Measurements from ENCODE around the gene GP1BB.

The GP1BB gene

DNA sequence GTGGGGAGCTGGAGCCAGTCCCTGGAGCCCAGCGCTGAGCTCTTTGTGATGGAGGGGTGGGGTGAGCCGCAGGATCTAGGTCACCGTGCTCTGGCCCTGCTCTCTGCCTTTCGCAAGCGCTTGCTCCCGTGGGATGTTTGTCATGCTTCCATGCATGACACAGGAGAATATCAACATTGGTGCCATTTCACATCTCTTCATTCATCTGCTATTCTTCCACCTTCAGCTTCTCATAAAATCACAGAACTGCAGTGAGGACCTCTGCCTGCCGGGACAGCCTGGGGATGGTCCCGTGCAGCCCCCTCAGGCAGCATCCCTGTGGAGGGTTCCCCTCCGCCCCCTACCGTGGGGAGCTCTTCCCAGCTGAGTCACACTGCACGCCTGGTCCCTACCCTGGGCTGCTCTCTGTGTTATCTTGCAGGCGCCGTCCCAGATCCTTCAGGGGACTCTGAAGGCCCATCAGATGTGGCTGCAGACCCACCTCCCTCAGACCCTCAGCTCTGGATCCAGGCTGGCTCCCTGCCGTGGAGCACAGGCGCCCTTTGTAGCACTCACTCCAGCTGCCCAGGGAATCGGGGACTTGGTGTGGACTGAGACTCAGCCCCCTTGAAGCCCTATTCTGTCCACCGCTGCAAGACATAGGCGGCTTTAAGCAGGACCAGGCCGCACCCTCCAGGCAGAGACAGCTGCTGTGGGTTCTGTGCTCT lies 14.1 kb upstream of the GP1BB start:
- Histone ChIP-seq H3K9ac (no peak overlapping the region), H2AFZ (no peak overlapping the region), H3K9me3 (ENCODE audit: control insufficient read depth, low read length) (no peaks in the 10 kb centered on the region), H3K79me2 (no peaks in the 10 kb centered on the region), H3K4me3 (ENCODE audit: low read depth, low read length) (no peak overlapping the region), H3K36me3 (ENCODE audit: control insufficient read depth, insufficient read depth, low read length) (no peaks in the 10 kb centered on the region), H3K4me2 (ENCODE audit: low read length) (no peak overlapping the region), H3K4me1 (no peaks in the 10 kb centered on the region), H3K27ac (no peak overlapping the region), H3K27me3 (ENCODE audit: control insufficient read depth, insufficient read depth, low read length) (no peaks in the 10 kb centered on the region)
- TF ChIP-seq, protein P1, sequence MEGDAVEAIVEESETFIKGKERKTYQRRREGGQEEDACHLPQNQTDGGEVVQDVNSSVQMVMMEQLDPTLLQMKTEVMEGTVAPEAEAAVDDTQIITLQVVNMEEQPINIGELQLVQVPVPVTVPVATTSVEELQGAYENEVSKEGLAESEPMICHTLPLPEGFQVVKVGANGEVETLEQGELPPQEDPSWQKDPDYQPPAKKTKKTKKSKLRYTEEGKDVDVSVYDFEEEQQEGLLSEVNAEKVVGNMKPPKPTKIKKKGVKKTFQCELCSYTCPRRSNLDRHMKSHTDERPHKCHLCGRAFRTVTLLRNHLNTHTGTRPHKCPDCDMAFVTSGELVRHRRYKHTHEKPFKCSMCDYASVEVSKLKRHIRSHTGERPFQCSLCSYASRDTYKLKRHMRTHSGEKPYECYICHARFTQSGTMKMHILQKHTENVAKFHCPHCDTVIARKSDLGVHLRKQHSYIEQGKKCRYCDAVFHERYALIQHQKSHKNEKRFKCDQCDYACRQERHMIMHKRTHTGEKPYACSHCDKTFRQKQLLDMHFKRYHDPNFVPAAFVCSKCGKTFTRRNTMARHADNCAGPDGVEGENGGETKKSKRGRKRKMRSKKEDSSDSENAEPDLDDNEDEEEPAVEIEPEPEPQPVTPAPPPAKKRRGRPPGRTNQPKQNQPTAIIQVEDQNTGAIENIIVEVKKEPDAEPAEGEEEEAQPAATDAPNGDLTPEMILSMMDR (IDR thresholded peaks at IDR 0.05), result no peak

DNA sequence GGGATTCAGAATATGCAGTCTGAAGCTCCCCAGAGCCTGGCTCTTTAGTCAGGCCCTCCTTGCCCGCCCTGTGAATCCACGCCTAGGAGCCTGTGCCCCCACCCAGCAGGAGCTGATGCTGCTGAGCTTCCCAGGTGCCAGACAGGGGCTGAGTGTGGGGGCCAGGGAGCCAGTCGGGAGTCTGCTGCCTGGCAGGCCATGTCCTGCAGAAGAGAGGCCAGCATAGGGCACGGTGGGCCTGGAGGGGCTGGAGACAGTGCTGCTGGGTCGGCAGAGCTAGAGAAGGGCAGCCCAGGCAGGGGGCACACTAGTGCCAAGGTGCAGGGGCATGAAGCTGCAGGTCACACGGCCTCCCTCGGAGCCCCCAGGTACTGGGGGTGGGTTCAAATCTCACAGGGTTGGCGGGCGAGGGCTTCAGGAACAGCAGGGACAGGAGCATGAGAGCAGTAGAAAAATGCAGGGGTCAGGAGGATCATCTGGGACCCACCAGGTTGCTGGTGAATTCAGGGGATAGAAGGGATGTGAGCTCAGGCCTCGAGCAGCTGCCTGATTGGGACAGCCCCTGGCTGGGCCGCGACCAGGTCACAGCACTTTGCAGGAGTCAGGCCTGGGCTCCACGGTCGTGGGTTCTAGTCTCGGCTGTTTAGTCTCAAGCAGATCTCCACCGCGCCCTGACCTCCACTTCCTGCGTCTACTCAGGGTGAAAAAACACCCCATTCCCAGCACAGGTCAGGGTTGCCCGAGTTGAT lies 13.1 kb upstream of the GP1BB start:
- no peak overlapping the region for H3K27ac ChIP-seq
- no peaks in the 10 kb centered on the region for H3K79me2 ChIP-seq
- H3K9me3 ChIP-seq (ENCODE audit: control insufficient read depth, low read length), result no peaks in the 10 kb centered on the region
- no peak overlapping the region for H3K4me2 ChIP-seq (ENCODE audit: low read length)
- H3K4me1 ChIP-seq, result no peaks in the 10 kb centered on the region
- no peak overlapping the region for H3K4me3 ChIP-seq (ENCODE audit: low read depth, low read length)
- no peaks in the 10 kb centered on the region for H3K27me3 ChIP-seq (ENCODE audit: control insufficient read depth, insufficient read depth, low read length)
- no peaks in the 10 kb centered on the region for H3K36me3 ChIP-seq (ENCODE audit: control insufficient read depth, insufficient read depth, low read length)
- H2AFZ ChIP-seq, result no peak overlapping the region
- H3K9ac ChIP-seq, result no peak overlapping the region
- TF ChIP-seq, protein P1 (IDR thresholded peaks at IDR 0.05), result no peak

DNA sequence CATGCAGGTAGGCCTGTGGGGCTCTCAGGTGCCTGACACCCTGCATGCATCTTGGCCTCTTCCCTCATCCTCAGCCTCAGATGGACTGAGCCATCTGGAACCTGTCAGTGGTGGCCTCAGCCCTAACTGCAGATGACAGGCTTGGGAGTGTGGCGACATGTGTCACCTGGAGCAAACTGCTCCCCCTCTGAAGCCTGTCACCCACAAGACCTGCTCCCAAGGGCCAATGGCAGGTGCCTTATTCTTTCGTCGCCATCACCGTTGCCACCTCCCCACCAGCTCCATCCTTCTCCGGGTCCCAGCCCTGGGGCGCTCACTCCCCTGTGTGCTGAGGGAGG lies 12.6 kb upstream of the GP1BB start:
- no peaks in the 10 kb centered on the region for H3K79me2 ChIP-seq
- H3K27me3 ChIP-seq (ENCODE audit: control insufficient read depth, insufficient read depth, low read length), result no peaks in the 10 kb centered on the region
- no peaks in the 10 kb centered on the region for H3K4me1 ChIP-seq
- H2AFZ ChIP-seq, result no peak overlapping the region
- TF ChIP-seq, protein P1 (IDR thresholded peaks at IDR 0.05), result no peak
- no peak overlapping the region for H3K9ac ChIP-seq
- H3K9me3 ChIP-seq (ENCODE audit: control insufficient read depth, low read length), result no peaks in the 10 kb centered on the region
- no peaks in the 10 kb centered on the region for H3K36me3 ChIP-seq (ENCODE audit: control insufficient read depth, insufficient read depth, low read length)
- H3K4me3 ChIP-seq (ENCODE audit: low read depth, low read length), result no peak overlapping the region
- H3K4me2 ChIP-seq (ENCODE audit: low read length), result no peak overlapping the region
- H3K27ac ChIP-seq, result no peak overlapping the region

DNA sequence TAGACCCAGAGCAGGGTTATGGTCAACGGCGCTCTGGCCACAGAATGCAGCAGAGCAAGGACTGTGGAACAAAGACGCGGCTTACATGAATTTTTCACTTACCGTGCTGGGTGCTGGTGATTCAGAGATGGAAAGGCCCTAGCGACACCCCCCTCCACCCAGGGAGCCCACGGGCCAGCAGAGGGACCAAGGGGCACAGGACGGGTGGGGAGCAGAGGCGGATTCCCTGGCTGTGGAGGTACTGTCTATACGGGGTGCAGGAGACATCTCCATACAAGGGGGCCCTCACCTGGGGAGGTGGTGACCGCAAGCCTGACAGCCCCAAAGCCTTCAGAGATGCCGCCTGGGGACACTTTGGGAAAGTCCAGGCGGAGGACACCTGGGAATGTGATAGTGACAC lies 10.1 kb upstream of the GP1BB start:
- TF ChIP-seq, protein P1 (IDR thresholded peaks at IDR 0.05), result no peak
- Histone ChIP-seq H3K79me2 (no peaks in the 10 kb centered on the region), H3K9me3 (ENCODE audit: control insufficient read depth, low read length) (no peaks in the 10 kb centered on the region), H3K27me3 (ENCODE audit: control insufficient read depth, insufficient read depth, low read length) (no peaks in the 10 kb centered on the region), H3K9ac (no peak overlapping the region), H3K36me3 (ENCODE audit: control insufficient read depth, insufficient read depth, low read length) (no peaks in the 10 kb centered on the region), H3K27ac (no peak overlapping the region), H2AFZ (peak overlapping the region; percentile 90), H3K4me1 (no peaks in the 10 kb centered on the region), H3K4me3 (ENCODE audit: low read depth, low read length) (peak overlapping the region; percentile 63), H3K4me2 (ENCODE audit: low read length) (no peak overlapping the region)

All from parathyroid adenoma (tissue), 2 donors.